ENCODE data around the gene LZTR1. TPM values are rescaled to one million over a fixed set of nuclear protein-coding genes. Genes with fewer than 3 reads are reported as not detected.

The LZTR1 gene
- total and polyA plus RNA-seq, 2 experiments from 2014 or later: 41.3 to 50.4 TPM

DNA sequence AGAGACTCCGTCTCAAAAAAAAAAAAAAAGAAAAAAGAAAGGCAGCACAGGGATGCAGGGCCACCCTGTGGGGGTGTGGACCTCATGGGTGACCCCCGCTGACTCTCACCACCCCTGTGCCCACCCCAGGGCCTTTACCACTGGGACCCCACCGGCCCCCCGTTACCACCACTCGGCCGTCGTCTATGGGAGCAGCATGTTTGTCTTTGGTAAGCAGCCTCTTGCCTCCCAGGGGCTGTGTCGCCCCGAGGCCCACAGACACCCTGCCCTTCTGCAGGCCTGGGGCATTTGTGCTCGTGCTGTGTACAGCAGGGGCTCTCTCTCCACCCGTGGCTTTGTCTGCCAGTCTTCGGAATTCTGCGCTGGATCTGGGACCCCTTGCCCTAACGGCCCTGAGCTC is 5.3 kb downstream of the LZTR1 start:
- TF ChIP-seq EZH2 (IDR thresholded peaks at IDR 0.05; ENCODE audit: borderline replicate concordance) (no peak), EZH2phosphoT487 (IDR thresholded peaks at IDR 0.05; ENCODE audit: low read depth, severe bottlenecking, unreplicated experiment) (no peak)
- TF ChIP-seq, protein P1, sequence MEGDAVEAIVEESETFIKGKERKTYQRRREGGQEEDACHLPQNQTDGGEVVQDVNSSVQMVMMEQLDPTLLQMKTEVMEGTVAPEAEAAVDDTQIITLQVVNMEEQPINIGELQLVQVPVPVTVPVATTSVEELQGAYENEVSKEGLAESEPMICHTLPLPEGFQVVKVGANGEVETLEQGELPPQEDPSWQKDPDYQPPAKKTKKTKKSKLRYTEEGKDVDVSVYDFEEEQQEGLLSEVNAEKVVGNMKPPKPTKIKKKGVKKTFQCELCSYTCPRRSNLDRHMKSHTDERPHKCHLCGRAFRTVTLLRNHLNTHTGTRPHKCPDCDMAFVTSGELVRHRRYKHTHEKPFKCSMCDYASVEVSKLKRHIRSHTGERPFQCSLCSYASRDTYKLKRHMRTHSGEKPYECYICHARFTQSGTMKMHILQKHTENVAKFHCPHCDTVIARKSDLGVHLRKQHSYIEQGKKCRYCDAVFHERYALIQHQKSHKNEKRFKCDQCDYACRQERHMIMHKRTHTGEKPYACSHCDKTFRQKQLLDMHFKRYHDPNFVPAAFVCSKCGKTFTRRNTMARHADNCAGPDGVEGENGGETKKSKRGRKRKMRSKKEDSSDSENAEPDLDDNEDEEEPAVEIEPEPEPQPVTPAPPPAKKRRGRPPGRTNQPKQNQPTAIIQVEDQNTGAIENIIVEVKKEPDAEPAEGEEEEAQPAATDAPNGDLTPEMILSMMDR (IDR thresholded peaks at IDR 0.05; ENCODE audit: poor library complexity): no peak
- 95% methylated on average over 12 of the region's 14 CpGs for WGBS (ENCODE audit: low lambda C conversion rate, missing lambda C conversion rate)

DNA sequence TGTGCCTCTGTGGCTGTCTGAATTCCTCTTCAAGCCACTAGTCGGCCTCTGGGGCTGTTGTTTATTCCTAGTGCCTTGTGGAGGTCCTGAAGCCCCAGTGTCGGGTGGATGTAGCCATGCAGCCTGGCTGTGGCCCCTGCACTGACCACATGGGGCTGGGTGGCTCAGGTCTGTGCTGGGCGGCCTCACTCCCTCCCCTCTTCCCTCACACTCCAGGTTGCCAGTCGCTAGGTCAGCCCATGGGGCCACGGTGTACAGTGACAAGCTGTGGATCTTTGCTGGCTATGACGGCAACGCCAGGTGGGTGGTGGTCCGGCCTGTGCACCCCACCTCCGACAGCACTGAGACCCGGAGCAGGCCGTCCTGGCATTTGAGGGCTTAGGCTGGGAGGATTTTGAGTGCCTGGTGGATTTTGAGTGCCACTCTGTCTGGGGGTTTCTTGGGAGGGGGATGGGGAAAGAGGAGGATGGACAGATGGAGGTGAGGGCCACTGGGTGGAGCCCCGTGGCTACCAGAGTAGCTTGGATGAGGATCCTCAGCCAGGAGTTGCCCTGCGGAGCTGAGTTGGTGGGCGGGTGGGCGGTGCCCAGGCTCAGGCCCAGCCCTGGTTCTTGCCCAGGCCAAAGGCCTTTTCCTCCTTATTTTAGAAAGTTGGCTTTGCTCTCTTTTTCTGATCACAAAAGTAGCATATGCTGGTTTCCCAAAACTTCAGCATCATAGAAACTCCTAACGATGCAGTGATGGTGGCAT is 6.7 kb downstream of the LZTR1 start:
- Histone ChIP-seq H3K4me1 (ENCODE audit: insufficient read depth) (no peaks in the 10 kb centered on the region), H3K4me2 (no peak overlapping the region), H2AFZ (no peak overlapping the region), H3K27me3 (no peaks in the 10 kb centered on the region), H3K4me3 (no peak overlapping the region), H3K9me3 (ENCODE audit: low read depth) (no peaks in the 10 kb centered on the region), H3K27ac (no peak overlapping the region), H3K9me2 (replicated peaks; ENCODE audit: insufficient read depth) (no peaks in the 10 kb centered on the region), H4K20me1 (ENCODE audit: insufficient read depth, poor library complexity, severe bottlenecking) (no peaks in the 10 kb centered on the region), H3K36me3 (replicated peaks; ENCODE audit: insufficient read depth, low read depth) (no peaks in the 10 kb centered on the region), H3K79me2 (no peaks in the 10 kb centered on the region)
- WGBS (ENCODE audit: low lambda C conversion rate, missing lambda C conversion rate): 96% methylated on average over 16 of the region's 16 CpGs
- no peak for DNase-seq (ENCODE audit: low spot score)
- TF ChIP-seq EZH2 (IDR thresholded peaks at IDR 0.05; ENCODE audit: borderline replicate concordance) (no peak), EZH2phosphoT487 (IDR thresholded peaks at IDR 0.05; ENCODE audit: low read depth, severe bottlenecking, unreplicated experiment) (no peak)
- TF ChIP-seq, protein P1 (IDR thresholded peaks at IDR 0.05; ENCODE audit: poor library complexity): no peak

More for the DNA sequence above, 5.3 kb downstream of the LZTR1 start:
- H3K9me2 ChIP-seq (replicated peaks; ENCODE audit: insufficient read depth): no peaks in the 10 kb centered on the region
- peaks cover 12% of the 10 kb centered on the region for H3K79me2 ChIP-seq
- no peak overlapping the region for H3K4me2 ChIP-seq
- H4K20me1 ChIP-seq (ENCODE audit: insufficient read depth, poor library complexity, severe bottlenecking): no peaks in the 10 kb centered on the region
- H3K4me1 ChIP-seq (ENCODE audit: insufficient read depth): peaks cover 5% of the 10 kb centered on the region
- H3K4me3 ChIP-seq: no peak overlapping the region
- H3K27me3 ChIP-seq: no peaks in the 10 kb centered on the region
- no peak overlapping the region for H3K27ac ChIP-seq
- H3K36me3 ChIP-seq (replicated peaks; ENCODE audit: insufficient read depth, low read depth): no peaks in the 10 kb centered on the region
- no peaks in the 10 kb centered on the region for H3K9me3 ChIP-seq (ENCODE audit: low read depth)
- no peak for DNase-seq (ENCODE audit: low spot score)
- H2AFZ ChIP-seq: no peak overlapping the region

DNA sequence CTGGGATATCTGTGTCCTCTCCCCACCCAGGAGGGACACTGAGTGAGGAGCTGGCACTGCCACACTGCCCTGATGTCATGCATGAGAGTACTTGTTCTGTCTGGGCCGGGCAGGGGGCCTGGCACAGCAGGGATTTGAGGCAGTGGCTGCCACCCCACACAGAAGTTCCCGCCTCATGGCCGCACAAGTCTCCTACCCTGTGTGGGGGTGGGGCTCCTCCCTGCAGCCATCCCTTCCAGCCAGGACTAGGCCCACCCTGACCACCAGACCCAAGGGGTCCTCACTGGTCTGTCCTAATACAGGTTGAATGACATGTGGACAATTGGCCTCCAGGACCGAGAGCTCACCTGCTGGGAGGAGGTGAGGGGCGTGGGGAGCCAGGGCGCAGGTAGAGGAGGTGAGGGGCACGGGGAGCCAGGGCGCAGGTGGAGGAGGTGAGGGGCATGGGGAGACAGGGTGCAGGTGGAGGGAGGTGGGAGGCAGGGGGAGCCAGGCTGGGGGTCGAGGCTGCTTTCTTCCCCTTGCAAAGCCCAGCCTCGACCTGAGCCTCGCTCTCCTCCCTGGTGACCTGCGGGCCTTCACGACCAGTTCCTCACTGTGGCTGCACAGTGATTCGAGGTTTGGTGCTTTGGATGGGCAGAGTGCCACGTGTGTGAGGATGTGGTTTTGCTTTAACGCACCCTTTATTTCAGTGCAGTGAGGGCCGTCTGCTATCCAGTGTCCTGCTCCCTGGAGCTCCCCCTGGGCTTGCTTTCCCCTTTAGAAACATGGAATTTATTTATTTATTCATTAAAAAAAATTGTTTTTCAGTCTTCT is 7.4 kb downstream of the LZTR1 start:
- no peak for DNase-seq (ENCODE audit: low spot score)
- TF ChIP-seq, protein P1 (IDR thresholded peaks at IDR 0.05; ENCODE audit: poor library complexity): no peak
- TF ChIP-seq EZH2phosphoT487 (IDR thresholded peaks at IDR 0.05; ENCODE audit: low read depth, severe bottlenecking, unreplicated experiment) (no peak), EZH2 (IDR thresholded peaks at IDR 0.05; ENCODE audit: borderline replicate concordance) (no peak)
- H3K79me2 ChIP-seq: no peaks in the 10 kb centered on the region
- H3K4me2 ChIP-seq: no peak overlapping the region
- H3K27me3 ChIP-seq: no peaks in the 10 kb centered on the region
- no peak overlapping the region for H3K27ac ChIP-seq
- no peaks in the 10 kb centered on the region for H3K36me3 ChIP-seq (replicated peaks; ENCODE audit: insufficient read depth, low read depth)
- no peaks in the 10 kb centered on the region for H3K4me1 ChIP-seq (ENCODE audit: insufficient read depth)
- WGBS (ENCODE audit: low lambda C conversion rate, missing lambda C conversion rate): 85% methylated on average over 14 of the region's 17 CpGs
- H3K9me2 ChIP-seq (replicated peaks; ENCODE audit: insufficient read depth): no peaks in the 10 kb centered on the region
- no peak overlapping the region for H2AFZ ChIP-seq
- no peaks in the 10 kb centered on the region for H4K20me1 ChIP-seq (ENCODE audit: insufficient read depth, poor library complexity, severe bottlenecking)
- no peak overlapping the region for H3K4me3 ChIP-seq
- no peaks in the 10 kb centered on the region for H3K9me3 ChIP-seq (ENCODE audit: low read depth)

All from hepatocyte (in vitro differentiated cells).